Left cardiac atrium (tissue), 4 donors: ENCODE data around the gene DAB2IP. TPM values are rescaled to one million over a fixed set of nuclear protein-coding genes. Genes with fewer than 3 reads are reported as not detected.
A peak's percentile ranks its signal among the peaks of the same experiment; 100 is the strongest.

Experiments used
- ATAC-seq, 2 donors: fragments of 200-7000 bp; cut with Tn5 transposase; one replicate each; pipeline ENCODE4 v1.9.1; 2020; ENCODE audit warnings: mild to moderate bottlenecking in 2 of 2, moderate library complexity in 2 of 2
- DNase-seq: peaks from one replicate; pipeline ENCODE4 v3.0.0-alpha.2; 2020
- intact Hi-C, 2 donors: fragments of 100-400 bp; cut with DNase I; formaldehyde crosslinking; loops; one replicate each; pipeline versions ENCODE4 v1.14.1 to v1.15.1; 2022 to 2023
- total RNA-seq, 2 donors: library from RNA; stranded (reverse); fragmentation: NEBNext Ultra II Directional; extraction: Animal tissue kit (Norgen Biotek cat#: 25700); gene quantifications; one replicate each; pipeline ENCODE4 v1.2.1, GENCODE V29; 2021
- donor health status: DM: no; HTN: yes; CAD: no.
- donor health status: DM: no; HTN: yes; CAD: no; lungs with severe emphysema.
- donor health status: DM: yes; HTN: yes; CAD: no.
- donor health status: Dilated cardiomyopathy.

DAB2IP gene
- total RNA-seq, 2 donors from 2014 or later: 41.6 to 58.3 TPM

- peak in 1 of 2 donors; percentile 33 for ATAC-seq
- intact Hi-C loops: no loop called here
- DNase-seq: no peak
These were observed 23.5 kb downstream of the DAB2IP start for GRCh38 chr9:121674952-121675351.

- intact Hi-C loops: no loop called here
- DNase-seq: no peak
These were observed 23.9 kb downstream of the DAB2IP start for GRCh38 chr9:121675381-121675780.

DNA sequence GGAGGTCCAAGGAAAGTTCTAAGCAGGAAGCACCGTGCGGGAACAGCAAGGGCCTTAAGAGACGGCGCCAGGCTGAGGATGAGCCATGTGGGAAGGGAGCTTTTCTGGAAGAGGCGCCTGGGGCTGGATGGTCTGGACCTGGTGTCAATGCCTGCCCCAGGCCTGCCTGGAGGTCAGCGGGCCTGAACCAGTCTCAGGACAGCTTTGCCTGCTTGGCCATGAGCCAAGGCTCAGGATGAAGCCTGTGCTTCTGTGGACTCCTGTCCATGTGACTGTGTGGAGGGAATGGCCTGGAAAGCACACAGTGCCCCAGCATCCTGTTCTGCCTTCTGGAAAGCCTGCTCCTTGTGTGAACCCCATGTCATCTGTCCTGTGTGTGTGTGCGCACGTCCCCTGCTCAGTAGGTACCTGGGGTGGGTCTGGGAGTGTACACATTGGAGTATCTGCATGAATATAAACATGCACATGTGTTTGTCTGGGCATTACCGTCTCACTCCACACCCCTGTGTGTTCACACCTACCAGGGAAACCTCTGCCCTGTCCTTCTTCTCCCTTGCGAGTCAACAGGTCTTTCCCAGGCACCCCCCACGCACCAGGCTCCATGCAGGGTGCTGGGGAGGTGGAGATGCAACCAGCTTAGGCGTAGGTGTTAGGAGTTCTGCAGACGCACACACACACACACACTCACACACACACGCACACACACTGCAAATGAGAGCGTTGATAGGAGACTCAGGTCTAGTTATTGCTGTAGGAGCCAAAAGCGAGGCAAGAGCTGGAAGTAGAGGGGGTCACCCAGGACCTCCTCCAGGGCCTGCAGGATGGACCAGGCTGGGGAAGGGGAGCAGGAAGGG, 24.8 kb downstream of the DAB2IP start:
- ATAC-seq: peak; percentile 32 to 36
- DNase-seq: no peak
- intact Hi-C loops: no loop called here

More at GRCh38 chr9:121675381-121675780, 23.9 kb downstream of the DAB2IP start:
- no peak for ATAC-seq

DNA sequence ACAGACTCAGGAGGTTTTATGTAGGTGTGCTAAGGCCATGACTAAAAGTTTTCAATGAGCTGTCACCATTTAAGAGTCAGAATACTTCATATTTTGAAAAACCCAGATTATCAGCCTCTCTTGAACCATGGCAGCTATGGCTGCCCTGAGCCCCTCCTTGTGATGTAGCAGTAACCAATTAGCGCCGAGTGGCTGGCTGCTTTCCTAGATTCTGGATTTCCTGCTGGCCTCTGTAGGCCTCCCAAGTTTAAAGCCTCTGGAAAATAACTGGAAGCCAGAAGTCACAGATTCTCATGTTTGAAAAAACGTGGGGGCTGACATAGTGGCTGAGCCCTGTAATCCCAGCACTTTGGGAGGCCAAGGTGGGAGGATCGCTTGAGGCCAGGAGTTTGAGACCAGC, 25.5 kb downstream of the DAB2IP start:
- DNase-seq (no peak), ATAC-seq (peak in 1 of 2 donors; percentile 16)
- intact Hi-C loops: no loop called here

DNA sequence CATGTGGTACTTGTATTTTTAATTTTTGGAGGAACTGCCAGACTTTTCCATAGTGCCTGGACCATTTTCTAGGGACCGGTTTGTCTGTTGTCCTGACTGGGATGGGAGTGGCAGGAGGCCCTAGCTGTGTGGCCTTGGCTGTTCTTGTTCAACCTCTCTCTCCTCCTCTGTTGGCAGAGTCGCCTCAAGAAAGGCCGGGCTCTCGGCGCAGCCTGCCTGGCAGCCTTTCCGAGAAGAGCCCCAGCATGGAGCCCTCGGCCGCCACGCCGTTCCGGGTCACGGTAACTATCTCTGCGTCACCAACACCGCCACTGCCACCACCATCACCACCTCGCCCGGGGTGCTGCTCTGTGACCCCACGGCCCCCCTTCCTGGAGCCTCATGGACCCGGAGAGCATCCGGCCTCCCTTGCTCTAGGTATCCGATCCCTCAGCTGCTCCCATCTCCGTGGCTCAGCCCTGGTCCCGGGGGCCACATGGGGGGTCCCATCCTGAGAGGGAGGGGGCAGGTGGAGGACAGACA, 27.1 kb downstream of the DAB2IP start:
- intact Hi-C loops: no loop called here
- DNase-seq (no peak), ATAC-seq (no peak)

- DNase-seq (no peak), ATAC-seq (no peak)
- intact Hi-C loops: loop anchor here (5.0 to 10.0 kb wide), 2 partner anchors 125 to 128 kb away; no protein-coding TSS in a partner anchor
These were observed 28.6 kb downstream of the DAB2IP start for GRCh38 chr9:121679901-121680635.

GRCh38 chr9:121681404-121681803, 30.0 kb downstream of the DAB2IP start:
- DNase-seq (no peak), ATAC-seq (no peak)
- intact Hi-C loops: loop anchor here (5.0 to 10.0 kb wide), 2 partner anchors 127 to 129 kb away; no protein-coding TSS in a partner anchor

- DNase-seq: no peak
- ATAC-seq: no peak
- intact Hi-C loops: loop anchor here (5.0 to 10.0 kb wide), 2 partner anchors 127 to 130 kb away; no protein-coding TSS in a partner anchor
These were observed 30.8 kb downstream of the DAB2IP start for GRCh38 chr9:121682201-121682600.

- intact Hi-C loops: loop anchor here (5.0 to 10.0 kb wide), 2 partner anchors 128 to 131 kb away; no protein-coding TSS in a partner anchor
- DNase-seq: no peak
- no peak for ATAC-seq
These were observed 31.6 kb downstream of the DAB2IP start for GRCh38 chr9:121682926-121683515.

- no peak for ATAC-seq
- intact Hi-C loops: loop anchor here (5.0 to 10.0 kb wide), 2 partner anchors 129 to 131 kb away; no protein-coding TSS in a partner anchor
These were observed 32.2 kb downstream of the DAB2IP start for GRCh38 chr9:121683652-121684051.

DNA sequence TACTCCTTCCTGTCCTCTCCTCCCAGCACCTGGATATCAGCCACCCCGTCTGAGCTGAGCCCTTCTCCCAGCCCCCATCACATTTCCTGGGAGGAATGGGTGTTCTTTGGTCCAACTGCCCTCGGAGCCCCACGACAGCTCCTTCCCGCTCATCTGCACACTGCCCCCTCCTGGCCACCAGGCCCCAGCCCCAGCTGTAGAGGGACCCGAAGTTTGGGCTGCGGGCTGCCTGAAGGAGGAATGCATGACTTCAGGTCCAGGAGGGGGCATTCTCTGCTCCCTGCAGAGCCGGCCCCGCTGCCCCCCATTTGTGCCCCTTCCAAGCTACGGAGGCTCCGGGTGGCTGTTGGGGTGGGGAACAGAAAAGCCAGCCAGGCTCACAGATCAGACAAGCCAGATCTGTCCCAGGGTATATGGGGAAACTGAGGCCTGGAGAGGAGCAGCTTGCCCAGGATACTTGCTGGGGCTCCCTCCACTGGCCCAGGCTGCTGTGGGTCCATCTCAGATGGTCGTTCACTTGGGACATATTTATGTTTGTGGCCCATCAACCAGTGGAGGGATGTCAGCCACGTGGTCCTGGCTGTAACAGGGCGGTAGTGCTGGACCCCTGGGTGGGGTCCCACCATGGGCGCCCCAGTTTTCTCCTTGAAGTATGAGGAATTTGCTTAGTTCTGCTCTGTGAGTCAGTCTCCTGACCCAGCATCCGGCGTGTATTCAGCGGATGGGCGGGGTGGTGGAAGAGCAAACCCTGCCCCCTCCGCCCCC, 33.1 kb downstream of the DAB2IP start:
- ATAC-seq (peak in 1 of 2 donors; percentile 18), DNase-seq (peak; percentile 53)
- intact Hi-C loops: loop anchor here (5.0 to 10.0 kb wide), 3 partner anchors 130 to 308 kb away; no protein-coding TSS in a partner anchor

More at GRCh38 chr9:121683652-121684051, 32.2 kb downstream of the DAB2IP start:
- DNase-seq: no peak

DNA sequence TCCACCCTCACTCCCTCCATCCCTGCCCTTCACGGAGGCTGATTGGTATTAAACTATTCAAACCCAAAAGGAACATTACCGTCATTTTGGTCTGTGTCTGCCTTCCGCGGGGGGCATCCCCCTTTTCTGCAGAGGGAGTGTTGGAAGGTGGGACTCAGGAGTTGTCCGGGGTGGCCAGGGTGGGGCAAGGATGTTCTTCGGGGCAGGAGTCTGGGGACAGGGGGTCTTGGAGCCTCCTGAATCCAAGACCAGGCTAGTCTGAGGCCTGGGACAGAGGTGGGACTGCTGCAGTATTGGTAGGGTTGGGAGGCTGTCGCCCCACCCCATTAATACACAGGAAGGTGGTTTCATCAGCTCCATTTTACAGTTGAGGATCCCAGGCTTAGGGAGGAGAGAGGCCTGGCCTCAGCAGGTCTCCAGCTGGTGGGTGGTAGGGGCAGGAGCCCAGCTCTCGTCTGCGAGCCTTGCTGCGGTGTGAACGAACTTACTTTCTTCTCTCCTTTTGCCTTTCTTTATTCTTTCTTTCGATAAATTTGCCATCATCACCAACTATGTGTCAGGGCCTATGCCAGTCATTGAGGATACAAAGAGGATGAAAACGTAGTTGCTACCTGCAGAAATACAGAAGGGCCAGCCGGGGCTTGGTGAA, 33.8 kb downstream of the DAB2IP start:
- intact Hi-C loops: loop anchor here (5.0 to 10.0 kb wide), 2 partner anchors 130 to 307 kb away; no protein-coding TSS in a partner anchor
- ATAC-seq (no peak), DNase-seq (no peak)

- DNase-seq (no peak), ATAC-seq (no peak)
- intact Hi-C loops: loop anchor here (5.0 to 10.0 kb wide), 2 partner anchors 131 to 306 kb away; no protein-coding TSS in a partner anchor
These were observed 34.5 kb downstream of the DAB2IP start for GRCh38 chr9:121685795-121686377.

GRCh38 chr9:121686930-121687541, 35.6 kb downstream of the DAB2IP start:
- intact Hi-C loops: loop anchor here (5.0 to 10.0 kb wide), 2 partner anchors 132 to 305 kb away; no protein-coding TSS in a partner anchor
- DNase-seq (peak; percentile 78), ATAC-seq (peak; percentile 67 to 71)

GRCh38 chr9:121688146-121688680, 36.8 kb downstream of the DAB2IP start:
- intact Hi-C loops: loop anchor here (5.0 to 10.0 kb wide), 2 partner anchors 133 to 304 kb away; no protein-coding TSS in a partner anchor
- ATAC-seq (no peak), DNase-seq (no peak)

- no peak for DNase-seq
- intact Hi-C loops: loop anchor here (5.0 to 10.0 kb wide), 2 partner anchors 134 to 304 kb away; no protein-coding TSS in a partner anchor
- ATAC-seq: no peak
These were observed 37.2 kb downstream of the DAB2IP start for GRCh38 chr9:121688681-121689080.
